Measurements from ENCODE around the gene FREM1. TPM values are rescaled to one million over a fixed set of nuclear protein-coding genes. Genes with fewer than 3 reads are reported as not detected.

Gene FREM1
- total RNA-seq, 1 experiment from 2014 or later, result 1.8 TPM

GRCh38 chr9:14806941-14807520 is 103.2 kb downstream of the FREM1 start:
- Histone ChIP-seq H3K9me3 (replicated peaks) (no peaks in the 10 kb centered on the region), H3K27me3 (replicated peaks) (no peaks in the 10 kb centered on the region), H3K4me3 (no peak overlapping the region), H3K27ac (no peak overlapping the region), H3K4me1 (replicated peaks) (no peaks in the 10 kb centered on the region; the same call in 1 of the 2 replicates), H3K36me3 (no peaks in the 10 kb centered on the region)
- no peak for DNase-seq (ENCODE audit: low read depth in 1 of 2, low spot score in 2 of 2)

GRCh38 chr9:14799030-14799429 is 111.2 kb downstream of the FREM1 start:
- Histone ChIP-seq H3K4me1 (replicated peaks) (no peaks in the 10 kb centered on the region), H3K27ac (no peak overlapping the region), H3K36me3 (no peaks in the 10 kb centered on the region), H3K4me3 (no peak overlapping the region), H3K27me3 (replicated peaks) (no peaks in the 10 kb centered on the region), H3K9me3 (replicated peaks) (no peaks in the 10 kb centered on the region)
- no peak for DNase-seq (ENCODE audit: low read depth in 1 of 2, low spot score in 2 of 2)

- no peak overlapping the region for H3K4me3 ChIP-seq
- no peaks in the 10 kb centered on the region for H3K9me3 ChIP-seq (replicated peaks)
- no peak for DNase-seq (ENCODE audit: low read depth in 1 of 2, low spot score in 2 of 2)
- no peaks in the 10 kb centered on the region for H3K36me3 ChIP-seq
- no peak overlapping the region for H3K27ac ChIP-seq
- no peaks in the 10 kb centered on the region for H3K27me3 ChIP-seq (replicated peaks)
- no peaks in the 10 kb centered on the region for H3K4me1 ChIP-seq (replicated peaks)
Observed at GRCh38 chr9:14797435-14797834, 112.8 kb downstream of the FREM1 start.

DNA sequence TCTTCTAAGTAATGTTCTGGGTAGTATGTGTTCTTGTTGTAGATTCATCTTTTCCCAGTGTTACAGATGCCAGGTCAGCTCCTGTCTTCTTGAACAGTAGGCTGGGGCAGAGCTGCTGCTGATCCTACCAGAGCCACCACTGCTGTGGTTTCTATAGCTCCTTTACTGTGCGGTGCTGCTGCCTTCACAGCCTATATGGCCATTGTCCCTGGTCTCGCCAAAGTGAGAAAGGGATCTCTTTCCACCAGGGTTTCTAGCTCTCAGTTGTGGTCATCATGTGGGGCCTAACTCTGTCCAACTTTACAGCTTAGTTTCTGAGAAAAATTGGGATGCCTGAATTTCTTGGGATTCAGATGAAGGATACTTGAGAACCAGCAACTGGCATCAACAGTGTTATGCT is 116.8 kb downstream of the FREM1 start:
- H3K4me3 ChIP-seq, result no peak overlapping the region
- no peaks in the 10 kb centered on the region for H3K9me3 ChIP-seq (replicated peaks)
- no peaks in the 10 kb centered on the region for H3K4me1 ChIP-seq (replicated peaks)
- DNase-seq (ENCODE audit: low read depth in 1 of 2, low spot score in 2 of 2), result no peak
- H3K36me3 ChIP-seq, result no peaks in the 10 kb centered on the region
- no peak overlapping the region for H3K27ac ChIP-seq
- H3K27me3 ChIP-seq (replicated peaks), result no peaks in the 10 kb centered on the region

- H3K4me1 ChIP-seq (replicated peaks), result no peaks in the 10 kb centered on the region
- H3K36me3 ChIP-seq, result no peaks in the 10 kb centered on the region
- H3K27ac ChIP-seq, result no peak overlapping the region
- no peaks in the 10 kb centered on the region for H3K27me3 ChIP-seq (replicated peaks)
- H3K9me3 ChIP-seq (replicated peaks), result no peaks in the 10 kb centered on the region
- H3K4me3 ChIP-seq, result no peak overlapping the region
- no peak for DNase-seq (ENCODE audit: low read depth in 1 of 2, low spot score in 2 of 2)
Observed at GRCh38 chr9:14790628-14791027, 119.6 kb downstream of the FREM1 start.

- no peaks in the 10 kb centered on the region for H3K27me3 ChIP-seq (replicated peaks)
- H3K36me3 ChIP-seq, result no peaks in the 10 kb centered on the region
- H3K27ac ChIP-seq, result no peak overlapping the region
- no peaks in the 10 kb centered on the region for H3K9me3 ChIP-seq (replicated peaks)
- H3K4me1 ChIP-seq (replicated peaks), result no peaks in the 10 kb centered on the region
- H3K4me3 ChIP-seq, result no peak overlapping the region
- no peak for DNase-seq (ENCODE audit: low read depth in 1 of 2, low spot score in 2 of 2)
Observed at GRCh38 chr9:14788846-14789245, 121.4 kb downstream of the FREM1 start.

GRCh38 chr9:14783358-14783757 is 126.9 kb downstream of the FREM1 start:
- Histone ChIP-seq H3K27ac (no peak overlapping the region), H3K4me1 (replicated peaks) (no peaks in the 10 kb centered on the region), H3K9me3 (replicated peaks) (no peaks in the 10 kb centered on the region), H3K36me3 (no peaks in the 10 kb centered on the region), H3K27me3 (replicated peaks) (no peaks in the 10 kb centered on the region), H3K4me3 (no peak overlapping the region)
- DNase-seq (ENCODE audit: low read depth in 1 of 2, low spot score in 2 of 2), result no peak

GRCh38 chr9:14782286-14783051 is 127.8 kb downstream of the FREM1 start:
- Histone ChIP-seq H3K9me3 (replicated peaks) (no peaks in the 10 kb centered on the region), H3K36me3 (no peaks in the 10 kb centered on the region), H3K4me1 (replicated peaks) (no peaks in the 10 kb centered on the region), H3K4me3 (no peak overlapping the region), H3K27me3 (replicated peaks) (no peaks in the 10 kb centered on the region), H3K27ac (no peak overlapping the region)
- no peak for DNase-seq (ENCODE audit: low read depth in 1 of 2, low spot score in 2 of 2)

GRCh38 chr9:14780693-14781092 is 129.5 kb downstream of the FREM1 start:
- Histone ChIP-seq H3K27ac (no peak overlapping the region), H3K36me3 (no peaks in the 10 kb centered on the region)

GRCh38 chr9:14780251-14780650 is 130.0 kb downstream of the FREM1 start:
- Histone ChIP-seq H3K4me3 (no peak overlapping the region), H3K9me3 (replicated peaks) (no peaks in the 10 kb centered on the region), H3K4me1 (replicated peaks) (no peaks in the 10 kb centered on the region), H3K27me3 (replicated peaks) (no peaks in the 10 kb centered on the region), H3K36me3 (no peaks in the 10 kb centered on the region), H3K27ac (no peak overlapping the region)
- no peak for DNase-seq (ENCODE audit: low read depth in 1 of 2, low spot score in 2 of 2)

More at GRCh38 chr9:14780693-14781092, 129.5 kb downstream of the FREM1 start:
- H3K27me3 ChIP-seq (replicated peaks), result no peaks in the 10 kb centered on the region
- no peak for DNase-seq (ENCODE audit: low read depth in 1 of 2, low spot score in 2 of 2)
- H3K4me1 ChIP-seq (replicated peaks), result no peaks in the 10 kb centered on the region
- no peaks in the 10 kb centered on the region for H3K9me3 ChIP-seq (replicated peaks)
- no peak overlapping the region for H3K4me3 ChIP-seq

DNA sequence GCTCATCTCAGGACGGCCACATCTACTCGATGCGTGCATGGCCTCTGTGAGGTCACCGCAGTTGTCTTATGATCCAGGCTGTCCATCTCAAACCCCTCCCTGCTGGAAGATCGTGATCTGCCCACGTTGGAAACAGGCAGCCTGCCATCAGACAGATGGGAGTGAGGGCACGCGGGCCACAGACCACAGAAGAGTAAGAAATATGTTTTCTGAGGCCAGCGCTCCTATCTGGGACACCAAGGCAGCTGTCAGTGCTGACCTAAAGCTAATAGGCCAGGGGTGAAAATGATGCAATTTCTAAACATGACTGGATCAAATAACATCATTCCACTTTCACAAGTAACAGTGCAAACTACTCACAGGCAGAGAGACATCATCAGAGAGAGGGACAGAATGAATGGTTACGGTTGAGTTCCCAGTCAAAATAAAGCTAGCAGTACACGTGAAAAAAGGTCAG is 130.6 kb downstream of the FREM1 start:
- no peak for DNase-seq (ENCODE audit: low read depth in 1 of 2, low spot score in 2 of 2)
- Histone ChIP-seq H3K4me1 (replicated peaks) (no peaks in the 10 kb centered on the region), H3K27ac (no peak overlapping the region), H3K4me3 (no peak overlapping the region), H3K9me3 (replicated peaks) (no peaks in the 10 kb centered on the region), H3K36me3 (no peaks in the 10 kb centered on the region), H3K27me3 (replicated peaks) (no peaks in the 10 kb centered on the region)

GRCh38 chr9:14778565-14778964 is 131.7 kb downstream of the FREM1 start:
- Histone ChIP-seq H3K9me3 (replicated peaks) (no peaks in the 10 kb centered on the region), H3K4me3 (no peak overlapping the region), H3K4me1 (replicated peaks) (no peaks in the 10 kb centered on the region), H3K27me3 (replicated peaks) (no peaks in the 10 kb centered on the region), H3K36me3 (no peaks in the 10 kb centered on the region), H3K27ac (no peak overlapping the region)
- no peak for DNase-seq (ENCODE audit: low read depth in 1 of 2, low spot score in 2 of 2)

DNA sequence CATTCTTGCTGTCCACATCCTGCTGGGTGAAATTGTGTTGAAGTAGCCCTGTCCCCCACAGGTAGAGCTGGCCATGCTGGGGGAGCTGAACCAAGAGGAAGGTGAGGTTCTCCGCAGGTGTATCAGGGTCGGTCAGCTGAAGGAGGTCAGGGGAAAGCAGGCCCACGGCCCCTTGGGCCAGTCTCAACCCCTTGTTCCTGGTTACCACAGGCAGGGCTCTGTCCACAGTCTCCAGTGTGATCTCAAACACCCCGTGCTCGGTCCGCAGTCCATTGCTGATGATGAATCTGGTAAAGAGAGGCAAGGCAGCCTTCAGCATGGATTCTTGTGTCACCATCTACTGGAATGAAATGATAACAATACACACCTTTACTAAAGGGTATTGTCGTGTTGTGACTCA is 134.3 kb downstream of the FREM1 start:
- no peaks in the 10 kb centered on the region for H3K36me3 ChIP-seq
- no peaks in the 10 kb centered on the region for H3K4me1 ChIP-seq (replicated peaks)

DNA sequence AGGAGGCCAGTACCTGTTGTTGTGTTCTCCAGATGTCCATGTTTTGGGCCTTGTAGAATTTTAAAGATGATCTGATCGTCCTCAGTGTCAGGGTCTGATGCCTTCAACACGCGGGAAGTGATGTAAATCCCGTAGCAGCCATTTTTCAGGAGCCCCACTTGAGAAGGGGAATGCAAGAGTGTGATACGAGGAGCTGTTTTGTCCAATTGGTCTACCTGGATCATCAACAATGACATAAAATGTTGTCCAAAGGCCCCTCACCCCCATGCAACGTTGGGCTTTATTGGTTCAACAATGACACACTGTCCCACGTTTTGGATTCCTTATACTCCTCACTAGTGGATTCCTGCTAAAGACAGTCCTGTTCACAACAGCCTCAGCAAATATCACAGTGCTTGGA is 139.6 kb downstream of the FREM1 start:
- no peaks in the 10 kb centered on the region for H3K9me3 ChIP-seq (replicated peaks)
- H3K4me3 ChIP-seq, result no peak overlapping the region
- no peak overlapping the region for H3K27ac ChIP-seq
- no peaks in the 10 kb centered on the region for H3K36me3 ChIP-seq
- no peaks in the 10 kb centered on the region for H3K27me3 ChIP-seq (replicated peaks)
- H3K4me1 ChIP-seq (replicated peaks), result no peaks in the 10 kb centered on the region
- no peak for DNase-seq (ENCODE audit: low read depth in 1 of 2, low spot score in 2 of 2)

More for the DNA sequence above, 134.3 kb downstream of the FREM1 start:
- DNase-seq (ENCODE audit: low read depth in 1 of 2, low spot score in 2 of 2), result no peak
- H3K27me3 ChIP-seq (replicated peaks), result no peaks in the 10 kb centered on the region
- no peaks in the 10 kb centered on the region for H3K9me3 ChIP-seq (replicated peaks)
- no peak overlapping the region for H3K4me3 ChIP-seq
- H3K27ac ChIP-seq, result no peak overlapping the region

Measured in SJSA1 (cell line).